Coronary artery (tissue), 2 donors: ENCODE data around the gene BICDL1.

ENCODE experiments used
- DNase-seq: peaks from one replicate; pipeline ENCODE4 v3.0.0-alpha.2; 2017; ENCODE audit warnings: low spot score
- H3K27ac ChIP-seq, 2 donors: fragments of 200-600 bp; sonication (generic); one replicate each; pipeline ENCODE4 v1.5.1; 2016 to 2019
- H3K4me3 ChIP-seq: fragments of 200-600 bp; sonication (generic); 2 replicates; pipeline ENCODE4 v1.5.1; 2016; ENCODE audit warnings: mild to moderate bottlenecking, moderate library complexity
- CTCF ChIP-seq: fragments of 200-600 bp; sonication (generic); IDR thresholded peaks from one replicate; pipeline ENCODE4 v1.5.1; 2019; ENCODE audit warnings: antibody characterized with exemption

The BICDL1 gene

DNA sequence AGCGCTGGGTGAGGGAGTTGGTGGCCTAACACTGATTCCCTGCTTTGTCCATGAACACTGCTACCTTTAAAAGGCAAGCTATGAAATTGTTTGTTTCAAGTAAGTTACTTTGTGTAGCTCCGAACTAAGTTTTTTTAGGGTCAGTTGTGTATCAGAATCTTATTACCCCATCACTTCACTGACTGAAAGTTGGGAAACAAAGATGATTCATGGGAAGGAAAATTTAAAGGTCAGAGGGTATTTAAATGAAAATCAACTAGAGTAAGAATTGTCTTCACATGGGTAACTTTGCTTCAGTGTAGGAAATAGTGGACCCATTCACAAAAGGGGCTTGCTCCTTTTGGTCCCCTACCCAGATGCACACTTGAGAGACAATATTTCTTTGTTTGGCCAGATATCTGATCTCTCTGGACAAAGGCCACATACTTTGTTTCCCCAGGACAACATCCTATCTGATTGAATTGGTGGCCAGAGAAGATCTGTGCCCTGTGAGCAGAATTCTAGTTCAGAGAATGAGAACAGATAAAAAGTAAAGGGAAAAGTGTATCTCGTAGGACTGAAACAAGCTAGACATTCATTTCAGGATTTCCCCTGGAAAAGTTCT lies 74.0 kb downstream of the BICDL1 start:
- H3K27ac ChIP-seq, result no peak overlapping the region
- DNase-seq, result no peak
- no peak for TF ChIP-seq CTCF
- no peak overlapping the region for H3K4me3 ChIP-seq

GRCh38 chr12:120064054-120064940 lies 75.3 kb downstream of the BICDL1 start:
- no peak for DNase-seq
- Histone ChIP-seq H3K4me3 (no peak overlapping the region), H3K27ac (no peak overlapping the region)
- no peak for TF ChIP-seq CTCF

DNA sequence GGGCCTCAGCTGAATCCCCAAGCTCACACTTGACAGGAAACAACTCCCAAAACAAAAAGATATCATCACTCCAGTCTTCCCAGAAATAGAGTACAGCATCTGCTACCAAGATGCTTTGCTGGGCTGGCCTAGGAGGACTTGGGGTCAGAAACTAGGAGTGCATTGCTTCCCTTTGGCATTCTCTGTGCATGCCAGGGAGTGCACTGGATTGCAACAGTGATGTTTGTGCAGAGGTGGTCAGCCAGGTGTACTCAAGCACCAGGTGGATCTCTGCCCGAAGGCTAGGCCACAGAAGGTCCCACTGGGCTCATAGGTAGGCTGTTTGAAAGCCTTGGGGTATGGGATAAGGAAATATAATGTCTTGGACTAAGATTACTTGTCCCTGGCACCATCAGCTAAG lies 76.4 kb downstream of the BICDL1 start:
- no peak for TF ChIP-seq CTCF
- Histone ChIP-seq H3K27ac (no peak overlapping the region), H3K4me3 (no peak overlapping the region)
- DNase-seq, result no peak

- Histone ChIP-seq H3K27ac (no peak overlapping the region), H3K4me3 (no peak overlapping the region)
- DNase-seq, result no peak
- no peak for TF ChIP-seq CTCF
Measured at GRCh38 chr12:120066341-120066740, 77.3 kb downstream of the BICDL1 start.

GRCh38 chr12:120067084-120067869 lies 78.2 kb downstream of the BICDL1 start:
- no peak for DNase-seq

DNA sequence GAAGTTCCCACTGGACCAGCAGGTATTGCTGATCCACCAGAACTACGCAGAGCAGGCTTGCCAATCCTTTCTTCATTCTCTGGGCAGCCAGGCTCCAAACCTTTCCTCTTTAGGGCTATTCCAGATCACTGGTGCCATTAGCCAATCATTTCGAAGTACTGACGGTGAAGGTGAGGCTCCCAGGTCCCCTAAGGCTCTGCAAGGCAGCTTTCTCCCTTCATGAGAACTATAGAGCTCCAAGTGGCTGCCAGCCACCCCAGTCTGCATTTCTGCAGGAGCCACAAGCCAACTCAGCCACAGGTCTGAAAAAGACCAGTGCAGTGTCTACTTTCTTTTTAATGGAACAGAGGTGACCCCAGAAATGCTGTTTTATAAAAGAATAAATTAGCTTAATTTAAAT lies 78.9 kb downstream of the BICDL1 start:
- DNase-seq, result no peak
- H3K4me3 ChIP-seq, result no peak overlapping the region
- TF ChIP-seq CTCF, result no peak
- no peak overlapping the region for H3K27ac ChIP-seq

More at GRCh38 chr12:120067084-120067869, 78.2 kb downstream of the BICDL1 start:
- TF ChIP-seq CTCF, result no peak
- Histone ChIP-seq H3K27ac (no peak overlapping the region), H3K4me3 (no peak overlapping the region)
